ENCODE data around the gene MADD.

Gene MADD

GRCh38 chr11:47236482-47236881 lies 33.5 kb upstream of the MADD start:
- Histone ChIP-seq H3K9me3 (ENCODE audit: insufficient read depth, low read length, severe bottlenecking) (no peaks in the 10 kb centered on the region), H4K20me1 (ENCODE audit: insufficient read depth, low read length) (no peaks in the 10 kb centered on the region), H3K36me3 (ENCODE audit: insufficient read depth, low read length) (peaks cover 63% of the 10 kb centered on the region), H3K4me3 (ENCODE audit: low read depth in 1 of 2, low read length in 2 of 2) (no peak overlapping the region), H3K27ac (ENCODE audit: low read length) (no peak overlapping the region), H2AFZ (ENCODE audit: low read depth, low read length) (no peak overlapping the region), H3K79me2 (ENCODE audit: insufficient read depth, low read length) (no peaks in the 10 kb centered on the region), H3K9ac (ENCODE audit: low read depth, low read length) (no peak overlapping the region), H3K4me1 (ENCODE audit: insufficient read depth, low read length) (no peaks in the 10 kb centered on the region), H3K4me2 (ENCODE audit: insufficient read depth, low read length) (no peak overlapping the region), H3K27me3 (ENCODE audit: insufficient read depth, low read length, poor library complexity) (no peaks in the 10 kb centered on the region)
- no peak for ATAC-seq (ENCODE audit: insufficient read depth, low read depth)
- TF ChIP-seq EZH2 (IDR thresholded peaks at IDR 0.05; ENCODE audit: borderline replicate concordance, low read depth, low read length, severe bottlenecking) = no peak
- no peak for TF ChIP-seq CTCF (IDR thresholded peaks at IDR 0.05; ENCODE audit: borderline replicate concordance, extremely low read depth, low read length, poor library complexity, severe bottlenecking)
- DNase-seq = no peak

- ATAC-seq (ENCODE audit: insufficient read depth, low read depth) (no peak), DNase-seq (no peak)
- Histone ChIP-seq H3K27ac (ENCODE audit: low read length) (no peak overlapping the region), H2AFZ (ENCODE audit: low read depth, low read length) (no peak overlapping the region), H3K4me1 (ENCODE audit: insufficient read depth, low read length) (no peaks in the 10 kb centered on the region), H3K9me3 (ENCODE audit: insufficient read depth, low read length, severe bottlenecking) (no peaks in the 10 kb centered on the region), H3K79me2 (ENCODE audit: insufficient read depth, low read length) (no peaks in the 10 kb centered on the region), H3K36me3 (ENCODE audit: insufficient read depth, low read length) (peaks cover 70% of the 10 kb centered on the region), H3K27me3 (ENCODE audit: insufficient read depth, low read length, poor library complexity) (no peaks in the 10 kb centered on the region), H4K20me1 (ENCODE audit: insufficient read depth, low read length) (no peaks in the 10 kb centered on the region), H3K4me3 (ENCODE audit: low read depth in 1 of 2, low read length in 2 of 2) (no peak overlapping the region), H3K4me2 (ENCODE audit: insufficient read depth, low read length) (no peak overlapping the region), H3K9ac (ENCODE audit: low read depth, low read length) (no peak overlapping the region)
- TF ChIP-seq CTCF (IDR thresholded peaks at IDR 0.05; ENCODE audit: borderline replicate concordance, extremely low read depth, low read length, poor library complexity, severe bottlenecking) = no peak
- TF ChIP-seq EZH2 (IDR thresholded peaks at IDR 0.05; ENCODE audit: borderline replicate concordance, low read depth, low read length, severe bottlenecking) = no peak
Observed at GRCh38 chr11:47239852-47240251, 30.1 kb upstream of the MADD start.

GRCh38 chr11:47241841-47242301 lies 28.1 kb upstream of the MADD start:
- no peak overlapping the region for H2AFZ ChIP-seq (ENCODE audit: low read depth, low read length)
- peaks cover 72% of the 10 kb centered on the region for H3K36me3 ChIP-seq (ENCODE audit: insufficient read depth, low read length)
- H3K9me3 ChIP-seq (ENCODE audit: insufficient read depth, low read length, severe bottlenecking) = no peaks in the 10 kb centered on the region
- H3K4me1 ChIP-seq (ENCODE audit: insufficient read depth, low read length) = peaks cover under 1% of the 10 kb centered on the region
- ATAC-seq (ENCODE audit: insufficient read depth, low read depth) (no peak), DNase-seq (no peak)
- no peak overlapping the region for H3K4me2 ChIP-seq (ENCODE audit: insufficient read depth, low read length)
- no peaks in the 10 kb centered on the region for H3K27me3 ChIP-seq (ENCODE audit: insufficient read depth, low read length, poor library complexity)
- H3K27ac ChIP-seq (ENCODE audit: low read length) = no peak overlapping the region
- H3K4me3 ChIP-seq (ENCODE audit: low read depth in 1 of 2, low read length in 2 of 2) = no peak overlapping the region
- no peaks in the 10 kb centered on the region for H4K20me1 ChIP-seq (ENCODE audit: insufficient read depth, low read length)
- no peak for TF ChIP-seq CTCF (IDR thresholded peaks at IDR 0.05; ENCODE audit: borderline replicate concordance, extremely low read depth, low read length, poor library complexity, severe bottlenecking)
- no peak for TF ChIP-seq EZH2 (IDR thresholded peaks at IDR 0.05; ENCODE audit: borderline replicate concordance, low read depth, low read length, severe bottlenecking)
- no peak overlapping the region for H3K9ac ChIP-seq (ENCODE audit: low read depth, low read length)
- peaks cover 1% of the 10 kb centered on the region; the same call in 1 of the 2 replicates for H3K79me2 ChIP-seq (ENCODE audit: insufficient read depth, low read length)

Measured in DND-41 (cell line).